Measurements from ENCODE around the gene MBTD1. TPM values are rescaled to one million over a fixed set of nuclear protein-coding genes. Genes with fewer than 3 reads are reported as not detected.

MBTD1 gene
- total and polyA plus RNA-seq, 7 experiments from 2014 or later, result 7.0 to 35.8 (median 27.3) TPM

GRCh38 chr17:51142597-51142996 is 117.3 kb downstream of the MBTD1 start:
- intact Hi-C loops (cut with micrococcal nuclease), result no loop called here
- POLR2A ChIA-PET, result no interaction called here
- ATAC-seq, result no peak

DNA sequence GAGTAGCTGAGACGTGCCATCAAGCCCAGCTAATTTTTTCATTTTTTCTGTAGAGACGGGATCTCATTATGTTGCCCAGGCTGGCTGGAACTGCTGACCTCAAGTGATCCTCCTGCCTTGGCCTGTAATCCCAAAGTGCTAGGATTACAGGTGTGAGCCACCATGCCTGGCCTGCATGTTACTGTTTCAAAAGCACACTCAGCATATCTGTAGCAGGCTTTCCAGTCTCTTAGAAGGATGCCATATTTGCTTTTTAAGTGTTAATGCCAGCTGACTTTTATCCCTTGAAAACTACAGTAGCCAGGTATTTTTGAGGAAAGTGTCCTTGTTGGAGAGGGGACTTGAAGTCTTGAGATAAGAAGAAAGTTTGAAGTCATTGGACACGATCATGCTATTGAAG is 123.9 kb downstream of the MBTD1 start:
- Mint-ChIP-seq H3K36me3 (peaks cover 0 to 4% (median 0%) of the 10 kb centered on the region in 5 donors), H3K27me3 (peaks cover 0 to 11% (median 0%) of the 10 kb centered on the region in 5 donors), H3K27ac (no peak overlapping the region), H3K4me3 (no peak overlapping the region), H3K4me1 (peaks cover 0 to 6% (median 0%) of the 10 kb centered on the region in 7 donors), H3K9me3 (peaks cover 0 to 5% (median 0%) of the 10 kb centered on the region in 11 donors)
- no peaks in the 10 kb centered on the region for H3K36me3 ChIP-seq (ENCODE audit: control insufficient read depth in 2 of 3, insufficient read depth in 3 of 3, low read length in 3 of 3)
- no peak for DNase-seq
- no peaks in the 10 kb centered on the region for H3K4me1 ChIP-seq (ENCODE audit: control insufficient read depth in 2 of 2, insufficient read depth in 2 of 2, low read length in 2 of 2)
- H3K27ac ChIP-seq (ENCODE audit: low read depth, low read length), result no peak overlapping the region
- ChIA-PET CTCF (no interaction called here), POLR2A (no interaction called here)
- intact Hi-C loops (cut with micrococcal nuclease), result no loop called here
- H3K4me3 ChIP-seq (ENCODE audit: low read length), result no peak overlapping the region
- no peaks in the 10 kb centered on the region for H3K27me3 ChIP-seq (ENCODE audit: control insufficient read depth in 2 of 2, insufficient read depth in 2 of 2, low read length in 2 of 2)
- H3K9me3 ChIP-seq (ENCODE audit: control insufficient read depth in 2 of 3, low read length in 3 of 3), result no peaks in the 10 kb centered on the region
- no peak for ATAC-seq

More at GRCh38 chr17:51142597-51142996, 117.3 kb downstream of the MBTD1 start:
- no peak overlapping the region for H3K27ac Mint-ChIP-seq
- no peaks in the 10 kb centered on the region for H3K36me3 ChIP-seq (ENCODE audit: control insufficient read depth in 2 of 3, insufficient read depth in 3 of 3, low read length in 3 of 3)
- H3K9me3 ChIP-seq (ENCODE audit: control insufficient read depth in 2 of 3, low read length in 3 of 3), result no peaks in the 10 kb centered on the region
- CTCF ChIA-PET, result interaction anchor here (1.0 kb wide), 1 partner anchor 11 kb away, joined by 3 read pairs; the partner anchor contains the start of gene NME1
- H3K4me3 ChIP-seq (ENCODE audit: low read length), result no peak overlapping the region
- H3K9me3 Mint-ChIP-seq, result no peaks in the 10 kb centered on the region
- no peaks in the 10 kb centered on the region for H3K27me3 ChIP-seq (ENCODE audit: control insufficient read depth in 2 of 2, insufficient read depth in 2 of 2, low read length in 2 of 2)
- peaks cover 0 to 4% (median 0%) of the 10 kb centered on the region in 7 donors for H3K4me1 Mint-ChIP-seq
- no peaks in the 10 kb centered on the region for H3K27me3 Mint-ChIP-seq
- no peaks in the 10 kb centered on the region for H3K4me1 ChIP-seq (ENCODE audit: control insufficient read depth in 2 of 2, insufficient read depth in 2 of 2, low read length in 2 of 2)
- no peak for DNase-seq
- H3K27ac ChIP-seq (ENCODE audit: low read depth, low read length), result no peak overlapping the region
- no peak overlapping the region for H3K4me3 Mint-ChIP-seq
- peaks cover 0 to 4% (median 0%) of the 10 kb centered on the region in 5 donors for H3K36me3 Mint-ChIP-seq

DNA sequence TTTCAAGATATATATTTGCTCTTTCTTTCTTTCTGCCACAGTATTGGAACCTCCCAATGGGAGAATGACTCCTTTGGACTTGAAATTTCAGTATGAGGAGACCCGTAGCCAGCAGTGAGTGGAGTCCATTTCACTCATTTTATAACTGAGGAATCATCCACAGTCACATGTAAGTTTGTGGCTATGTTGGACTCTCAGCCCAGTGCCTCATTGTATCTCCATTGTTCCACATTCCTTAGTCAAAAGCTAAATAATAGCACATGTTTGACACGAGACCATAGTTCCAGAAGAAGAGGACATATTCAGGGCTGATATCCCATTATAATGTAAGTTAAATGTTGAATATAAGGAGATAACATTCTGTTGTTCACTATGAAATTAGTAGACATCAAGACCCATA is 126.5 kb downstream of the MBTD1 start:
- Mint-ChIP-seq H3K36me3 (no peaks in the 10 kb centered on the region), H3K27me3 (peaks cover 0 to 11% (median 0%) of the 10 kb centered on the region in 5 donors), H3K9me3 (peaks cover 0 to 5% (median 0%) of the 10 kb centered on the region in 11 donors), H3K4me1 (peaks cover 0 to 6% (median 0%) of the 10 kb centered on the region in 7 donors), H3K27ac (no peak overlapping the region), H3K4me3 (no peak overlapping the region)
- ChIA-PET CTCF (no interaction called here), POLR2A (interaction anchor here (0.6 kb wide), 1 partner anchor 8 kb away, joined by 3 read pairs; no protein-coding TSS in a partner anchor)
- Histone ChIP-seq H3K9me3 (ENCODE audit: control insufficient read depth in 2 of 3, low read length in 3 of 3) (no peaks in the 10 kb centered on the region), H3K4me1 (ENCODE audit: control insufficient read depth in 2 of 2, insufficient read depth in 2 of 2, low read length in 2 of 2) (no peaks in the 10 kb centered on the region), H3K27ac (ENCODE audit: low read depth, low read length) (no peak overlapping the region), H3K36me3 (ENCODE audit: control insufficient read depth in 2 of 3, insufficient read depth in 3 of 3, low read length in 3 of 3) (no peaks in the 10 kb centered on the region), H3K4me3 (ENCODE audit: low read length) (no peak overlapping the region), H3K27me3 (ENCODE audit: control insufficient read depth in 2 of 2, insufficient read depth in 2 of 2, low read length in 2 of 2) (no peaks in the 10 kb centered on the region)
- no peak for ATAC-seq
- intact Hi-C loops (cut with micrococcal nuclease), result no loop called here
- DNase-seq, result no peak

GRCh38 chr17:51132964-51133319 is 126.9 kb downstream of the MBTD1 start:
- Histone ChIP-seq H3K36me3 (ENCODE audit: control insufficient read depth in 2 of 3, insufficient read depth in 3 of 3, low read length in 3 of 3) (no peaks in the 10 kb centered on the region), H3K4me3 (ENCODE audit: low read length) (no peak overlapping the region), H3K4me1 (ENCODE audit: control insufficient read depth in 2 of 2, insufficient read depth in 2 of 2, low read length in 2 of 2) (no peaks in the 10 kb centered on the region), H3K27me3 (ENCODE audit: control insufficient read depth in 2 of 2, insufficient read depth in 2 of 2, low read length in 2 of 2) (no peaks in the 10 kb centered on the region), H3K27ac (ENCODE audit: low read depth, low read length) (no peak overlapping the region), H3K9me3 (ENCODE audit: control insufficient read depth in 2 of 3, low read length in 3 of 3) (no peaks in the 10 kb centered on the region)
- Mint-ChIP-seq H3K4me1 (peaks cover 0 to 6% (median 0%) of the 10 kb centered on the region in 7 donors), H3K36me3 (no peaks in the 10 kb centered on the region), H3K9me3 (peaks cover 0 to 5% (median 0%) of the 10 kb centered on the region in 11 donors), H3K4me3 (no peak overlapping the region), H3K27ac (no peak overlapping the region), H3K27me3 (peaks cover 0 to 11% (median 0%) of the 10 kb centered on the region in 5 donors)
- CTCF ChIA-PET, result no interaction called here
- DNase-seq (no peak), ATAC-seq (no peak)
- intact Hi-C loops (cut with micrococcal nuclease), result no loop called here
- POLR2A ChIA-PET, result no interaction called here

DNA sequence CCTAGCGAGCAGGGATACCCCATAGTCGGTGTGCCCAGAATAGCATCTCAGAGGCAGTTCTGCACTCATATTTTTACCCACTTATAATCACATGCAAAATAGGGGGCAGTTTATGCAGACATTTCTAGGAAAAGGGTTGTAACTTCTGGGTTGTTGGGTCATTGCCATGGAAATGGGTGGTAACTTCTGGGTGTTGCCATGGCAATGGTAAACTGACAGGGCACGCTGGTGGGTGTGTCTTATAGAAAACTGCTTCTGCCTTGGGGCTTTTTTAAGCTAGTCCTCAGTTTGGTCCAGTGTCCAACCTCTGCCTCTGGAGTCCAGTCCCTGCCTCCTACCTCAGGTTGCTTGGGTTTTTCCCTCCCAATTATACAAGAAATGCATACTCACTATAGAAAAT is 131.8 kb downstream of the MBTD1 start:
- peak; percentile 44 for ATAC-seq
- CTCF ChIA-PET, result no interaction called here

More for the DNA sequence above, 131.8 kb downstream of the MBTD1 start:
- peaks cover 0 to 7% (median 0%) of the 10 kb centered on the region in 5 donors for H3K27me3 Mint-ChIP-seq
- H3K4me1 Mint-ChIP-seq, result peaks cover 0 to 3% (median 0%) of the 10 kb centered on the region in 7 donors
- no peaks in the 10 kb centered on the region for H3K9me3 ChIP-seq (ENCODE audit: control insufficient read depth in 2 of 3, low read length in 3 of 3)
- no peaks in the 10 kb centered on the region for H3K27me3 ChIP-seq (ENCODE audit: control insufficient read depth in 2 of 2, insufficient read depth in 2 of 2, low read length in 2 of 2)
- no peak overlapping the region for H3K4me3 ChIP-seq (ENCODE audit: low read length)
- H3K4me3 Mint-ChIP-seq, result no peak overlapping the region
- POLR2A ChIA-PET, result no interaction called here
- no peaks in the 10 kb centered on the region for H3K9me3 Mint-ChIP-seq
- no peak overlapping the region for H3K27ac ChIP-seq (ENCODE audit: low read depth, low read length)
- no peak overlapping the region for H3K27ac Mint-ChIP-seq
- no peaks in the 10 kb centered on the region for H3K36me3 ChIP-seq (ENCODE audit: control insufficient read depth in 2 of 3, insufficient read depth in 3 of 3, low read length in 3 of 3)
- H3K36me3 Mint-ChIP-seq, result no peaks in the 10 kb centered on the region
- no peak for DNase-seq
- intact Hi-C loops (cut with micrococcal nuclease), result no loop called here
- H3K4me1 ChIP-seq (ENCODE audit: control insufficient read depth in 2 of 2, insufficient read depth in 2 of 2, low read length in 2 of 2), result no peaks in the 10 kb centered on the region

Other genes with a start within 250 kb of the MBTD1 start
- gene SPAG9, start 139.2 kb downstream of the MBTD1 start, total RNA-seq, result 10 to 100 TPM; 52.6 to 73.4 (median 54.9) TPM
- 1 to 10 TPM; 3.3 to 5.9 TPM for gene SPAG9, start 139.2 kb downstream of the MBTD1 start, polyA plus RNA-seq
- 100 to 1,000 TPM in 1 of 5 experiments, 10 to 100 TPM in 4; 13.4 to 159 (median 20.1) TPM for gene NME1, start 106.5 kb downstream of the MBTD1 start, total RNA-seq
- 10 to 100 TPM; 58.9 to 59.7 TPM for gene NME1, start 106.5 kb downstream of the MBTD1 start, polyA plus RNA-seq
- 100 to 1,000 TPM; 133 to 457 (median 179) TPM for gene NME2, start 93.6 kb downstream of the MBTD1 start, total RNA-seq
- gene NME2, start 93.6 kb downstream of the MBTD1 start, polyA plus RNA-seq, result 100 to 1,000 TPM; 255 to 280 TPM
- 10 to 100 TPM; 31.1 to 46.2 (median 45.5) TPM for gene UTP18, start 497 bp upstream of the MBTD1 start, total RNA-seq
- gene UTP18, start 497 bp upstream of the MBTD1 start, polyA plus RNA-seq, result 10 to 100 TPM; 51.5 to 71.6 TPM